AG10803 (cell line): ENCODE measurements around the gene GDF10.
A peak's percentile ranks its signal among the peaks of the same experiment; 100 is the strongest.

Experiments used
- DNase-seq: peaks from one replicate; pipeline ENCODE4 v3.0.0; 2010; ENCODE audit warnings: low read depth
- H3K4me3 ChIP-seq: 2 replicates; pipeline ENCODE4 v1.5.1; 2011; ENCODE audit warnings: mild to moderate bottlenecking, low read length, control low read depth
- TF ChIP-seq, protein P1 (sequence below): conservative IDR thresholded peaks from 2 replicates; pipeline ENCODE4 v1.5.1; 2011; ENCODE audit warnings: mild to moderate bottlenecking, low read length, control low read depth, inconsistent platforms

Gene GDF10

DNA sequence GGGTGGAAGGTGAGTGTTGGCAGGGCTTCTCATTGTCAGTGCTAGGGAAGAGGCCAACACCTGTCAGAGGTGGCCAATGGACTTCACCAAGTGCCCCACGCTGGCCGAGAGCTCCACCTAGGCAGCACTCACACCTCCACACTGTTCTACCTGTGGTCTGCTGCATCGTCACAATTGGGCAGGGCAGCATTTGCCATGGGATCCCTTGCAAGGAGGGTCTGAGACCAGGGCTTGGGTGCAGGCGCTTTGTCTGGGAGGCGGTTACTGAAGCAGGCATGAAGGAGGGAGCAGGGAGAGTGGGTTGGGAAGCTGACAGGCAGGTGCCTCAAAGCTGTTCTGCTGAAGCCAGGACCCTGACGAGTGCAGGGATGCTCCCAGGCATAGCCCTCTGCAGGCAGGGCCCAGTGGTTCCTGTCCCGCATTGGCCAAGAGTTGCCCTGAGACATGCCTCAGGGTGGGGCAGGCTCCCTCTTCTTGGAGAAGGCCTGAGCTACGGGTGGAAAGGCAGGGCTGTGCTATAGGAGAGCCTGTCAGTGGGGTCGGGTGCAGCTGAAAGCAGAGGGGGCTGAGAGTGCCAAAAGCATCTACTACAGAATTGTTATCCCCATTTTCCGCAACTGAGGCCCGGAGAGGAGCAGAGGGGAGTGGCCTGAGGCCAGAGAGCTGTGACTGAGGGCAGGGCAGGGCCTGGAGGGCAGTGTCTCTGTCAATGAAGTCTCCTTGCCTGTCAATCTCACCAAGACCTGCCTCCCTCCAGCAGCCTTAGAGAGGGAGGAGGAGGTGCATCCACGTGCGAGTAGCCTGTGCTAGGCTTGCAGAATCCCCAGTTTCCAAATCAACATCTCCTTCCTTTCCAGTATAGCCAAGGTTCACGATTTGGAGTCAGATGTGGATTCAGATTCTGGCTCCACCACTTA is 52.2 kb downstream of the GDF10 start:
- TF ChIP-seq, protein P1, sequence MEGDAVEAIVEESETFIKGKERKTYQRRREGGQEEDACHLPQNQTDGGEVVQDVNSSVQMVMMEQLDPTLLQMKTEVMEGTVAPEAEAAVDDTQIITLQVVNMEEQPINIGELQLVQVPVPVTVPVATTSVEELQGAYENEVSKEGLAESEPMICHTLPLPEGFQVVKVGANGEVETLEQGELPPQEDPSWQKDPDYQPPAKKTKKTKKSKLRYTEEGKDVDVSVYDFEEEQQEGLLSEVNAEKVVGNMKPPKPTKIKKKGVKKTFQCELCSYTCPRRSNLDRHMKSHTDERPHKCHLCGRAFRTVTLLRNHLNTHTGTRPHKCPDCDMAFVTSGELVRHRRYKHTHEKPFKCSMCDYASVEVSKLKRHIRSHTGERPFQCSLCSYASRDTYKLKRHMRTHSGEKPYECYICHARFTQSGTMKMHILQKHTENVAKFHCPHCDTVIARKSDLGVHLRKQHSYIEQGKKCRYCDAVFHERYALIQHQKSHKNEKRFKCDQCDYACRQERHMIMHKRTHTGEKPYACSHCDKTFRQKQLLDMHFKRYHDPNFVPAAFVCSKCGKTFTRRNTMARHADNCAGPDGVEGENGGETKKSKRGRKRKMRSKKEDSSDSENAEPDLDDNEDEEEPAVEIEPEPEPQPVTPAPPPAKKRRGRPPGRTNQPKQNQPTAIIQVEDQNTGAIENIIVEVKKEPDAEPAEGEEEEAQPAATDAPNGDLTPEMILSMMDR, result no peak
- no peak for DNase-seq
- H3K4me3 ChIP-seq, result no peak overlapping the region

DNA sequence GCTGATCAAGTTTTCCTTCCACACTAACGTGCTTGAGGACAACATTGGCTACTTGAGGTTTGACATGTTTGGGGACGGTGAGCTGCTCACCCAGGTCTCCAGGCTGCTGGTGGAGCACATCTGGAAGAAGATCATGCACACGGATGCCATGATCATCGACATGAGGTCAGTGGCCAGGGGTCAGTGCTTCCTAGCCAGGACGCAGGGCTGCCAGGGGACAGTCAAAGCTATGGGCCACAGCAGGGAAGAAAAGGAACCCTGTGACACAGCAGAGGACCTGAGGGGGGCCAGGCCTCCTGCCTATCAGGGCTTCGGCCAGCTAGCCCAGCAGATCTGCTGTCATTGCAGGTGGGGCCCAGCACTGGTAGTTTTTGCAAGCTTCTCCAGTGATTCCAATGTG is 53.4 kb downstream of the GDF10 start:
- DNase-seq, result no peak
- no peak overlapping the region for H3K4me3 ChIP-seq
- TF ChIP-seq, protein P1, result no peak

DNA sequence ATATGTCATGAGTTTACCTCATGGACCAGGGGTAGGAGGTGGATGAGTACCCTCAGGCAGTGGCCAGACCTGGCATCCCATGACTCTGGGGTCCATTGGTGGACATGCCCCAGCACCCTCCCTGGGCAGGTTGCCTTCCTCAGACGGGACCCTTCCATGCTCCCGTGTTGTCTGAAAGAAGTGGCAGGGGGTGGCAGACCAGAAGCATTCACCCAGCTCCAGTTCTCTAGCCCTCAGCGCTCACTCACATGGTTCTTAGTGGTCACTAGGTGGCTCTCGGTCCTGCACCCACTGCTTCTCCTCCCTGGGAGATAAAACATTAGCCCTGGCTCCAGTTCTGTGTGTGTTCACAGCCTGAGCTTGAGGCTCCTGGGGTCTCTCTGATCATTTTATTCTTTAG is 54.2 kb downstream of the GDF10 start:
- TF ChIP-seq, protein P1, result peak; percentile 28
- no peak for DNase-seq
- H3K4me3 ChIP-seq, result no peak overlapping the region

DNA sequence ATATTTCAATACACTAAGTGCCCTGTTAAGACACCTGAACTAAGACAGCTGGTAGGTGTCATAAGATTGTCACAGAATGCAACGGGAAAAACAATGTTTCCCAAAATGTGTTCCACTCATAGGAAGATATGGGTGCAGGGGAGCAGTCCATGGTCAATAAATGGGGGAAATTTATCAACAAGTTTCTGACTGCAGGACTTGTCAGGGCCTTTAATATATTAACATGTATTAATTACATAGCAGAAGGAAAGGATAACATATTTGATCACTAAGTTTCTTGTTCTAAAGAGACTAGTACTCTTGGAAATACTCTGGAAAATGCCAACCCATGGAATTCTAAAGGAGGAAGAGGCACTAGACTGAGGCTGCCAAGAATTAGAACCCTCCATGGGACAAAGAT is 54.9 kb downstream of the GDF10 start:
- TF ChIP-seq, protein P1, result no peak
- DNase-seq, result no peak
- H3K4me3 ChIP-seq, result no peak overlapping the region

DNA sequence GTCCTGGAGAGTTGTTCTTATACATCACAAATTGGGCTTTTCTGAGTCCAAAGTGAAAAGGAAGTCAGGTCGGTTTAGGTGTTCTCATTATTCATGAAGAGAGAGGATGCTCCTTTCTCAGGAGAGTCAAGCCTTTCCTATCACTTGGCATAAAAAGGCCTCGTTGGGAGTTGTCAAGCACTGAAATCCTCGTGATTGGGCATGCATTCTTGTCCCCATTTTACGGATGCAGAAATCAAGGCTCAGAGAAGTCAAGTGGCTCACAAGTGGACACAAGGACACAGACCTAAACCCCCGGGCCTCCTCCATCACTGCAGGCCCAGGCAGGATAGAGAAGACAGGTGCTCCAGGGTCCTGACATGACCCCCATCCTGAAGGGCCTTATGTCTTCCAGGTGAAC is 56.7 kb downstream of the GDF10 start:
- TF ChIP-seq, protein P1, result no peak
- DNase-seq, result no peak
- H3K4me3 ChIP-seq, result no peak overlapping the region

DNA sequence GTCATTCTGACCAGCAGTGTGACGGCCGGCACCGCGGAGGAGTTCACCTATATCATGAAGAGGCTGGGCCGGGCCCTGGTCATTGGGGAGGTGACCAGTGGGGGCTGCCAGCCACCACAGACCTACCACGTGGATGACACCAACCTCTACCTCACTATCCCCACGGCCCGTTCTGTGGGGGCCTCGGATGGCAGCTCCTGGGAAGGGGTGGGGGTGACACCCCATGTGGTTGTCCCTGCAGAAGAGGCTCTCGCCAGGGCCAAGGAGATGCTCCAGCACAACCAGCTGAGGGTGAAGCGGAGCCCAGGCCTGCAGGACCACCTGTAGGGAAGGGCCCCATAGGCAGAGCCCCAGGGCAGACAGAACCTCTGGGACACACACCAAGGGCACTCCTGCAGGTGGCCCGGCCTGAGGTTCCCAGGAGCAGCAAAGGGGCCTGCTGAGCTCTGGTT is 57.2 kb downstream of the GDF10 start:
- no peak overlapping the region for H3K4me3 ChIP-seq
- TF ChIP-seq, protein P1, result no peak
- no peak for DNase-seq

DNA sequence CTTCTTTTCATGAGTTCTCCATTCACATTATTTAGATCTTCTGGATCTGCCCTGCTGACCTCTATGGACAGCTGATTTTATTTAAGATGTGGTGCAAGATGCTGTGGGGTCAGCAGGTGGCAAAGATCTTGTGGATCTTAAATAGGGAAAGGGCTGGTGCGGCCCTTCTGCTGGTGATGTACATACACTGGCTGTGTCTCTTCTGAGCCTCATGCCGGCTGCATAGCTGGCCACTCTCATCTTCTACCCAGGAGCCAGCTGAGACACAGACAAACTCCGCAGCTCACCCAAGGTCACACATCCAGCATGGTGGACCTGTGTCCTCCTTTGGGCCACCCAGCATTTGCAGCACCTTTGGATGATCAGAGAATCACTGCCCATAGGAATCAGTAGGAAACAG is 57.9 kb downstream of the GDF10 start:
- TF ChIP-seq, protein P1, result no peak
- no peak for DNase-seq
- H3K4me3 ChIP-seq, result no peak overlapping the region
